Measurements from ENCODE around the gene C11orf87. TPM values are rescaled to one million over a fixed set of nuclear protein-coding genes. Genes with fewer than 3 reads are reported as not detected.

The C11orf87 gene
- total RNA-seq, 3 donors from 2014 or later (not counting 1 experiment from before 2014, with no cell fraction given): not detected

- 18% methylated on average over 45 of the region's 45 CpGs for WGBS (ENCODE audit: insufficient coverage)
- no peak overlapping the region for H3K4me3 ChIP-seq (ENCODE audit: low read length)
- H3K9me3 Mint-ChIP-seq: peaks cover 0 to 2% of the 10 kb centered on the region in 2 donors
- H3K27ac Mint-ChIP-seq: no peak overlapping the region
- no peaks in the 10 kb centered on the region for H3K9me3 ChIP-seq (ENCODE audit: control insufficient read depth, insufficient read depth, low read length)
- no peak for DNase-seq
- H3K4me1 ChIP-seq (ENCODE audit: control insufficient read depth, insufficient read depth, low read length): no peaks in the 10 kb centered on the region
- intact Hi-C loops (cut with micrococcal nuclease): no loop called here
- no peaks in the 10 kb centered on the region for H3K4me1 Mint-ChIP-seq
- H3K27ac ChIP-seq (ENCODE audit: low read length): no peak overlapping the region
- H3K36me3 Mint-ChIP-seq: no peaks in the 10 kb centered on the region
- H3K27me3 ChIP-seq (ENCODE audit: control insufficient read depth, insufficient read depth, low read length): peaks cover 17% of the 10 kb centered on the region
- ATAC-seq: no peak
- no peak overlapping the region for H3K4me3 Mint-ChIP-seq
- H3K27me3 Mint-ChIP-seq (ENCODE audit: low read depth in 2 of 2): peaks cover 26 to 28% of the 10 kb centered on the region in 2 donors
- TF ChIP-seq, protein P1, sequence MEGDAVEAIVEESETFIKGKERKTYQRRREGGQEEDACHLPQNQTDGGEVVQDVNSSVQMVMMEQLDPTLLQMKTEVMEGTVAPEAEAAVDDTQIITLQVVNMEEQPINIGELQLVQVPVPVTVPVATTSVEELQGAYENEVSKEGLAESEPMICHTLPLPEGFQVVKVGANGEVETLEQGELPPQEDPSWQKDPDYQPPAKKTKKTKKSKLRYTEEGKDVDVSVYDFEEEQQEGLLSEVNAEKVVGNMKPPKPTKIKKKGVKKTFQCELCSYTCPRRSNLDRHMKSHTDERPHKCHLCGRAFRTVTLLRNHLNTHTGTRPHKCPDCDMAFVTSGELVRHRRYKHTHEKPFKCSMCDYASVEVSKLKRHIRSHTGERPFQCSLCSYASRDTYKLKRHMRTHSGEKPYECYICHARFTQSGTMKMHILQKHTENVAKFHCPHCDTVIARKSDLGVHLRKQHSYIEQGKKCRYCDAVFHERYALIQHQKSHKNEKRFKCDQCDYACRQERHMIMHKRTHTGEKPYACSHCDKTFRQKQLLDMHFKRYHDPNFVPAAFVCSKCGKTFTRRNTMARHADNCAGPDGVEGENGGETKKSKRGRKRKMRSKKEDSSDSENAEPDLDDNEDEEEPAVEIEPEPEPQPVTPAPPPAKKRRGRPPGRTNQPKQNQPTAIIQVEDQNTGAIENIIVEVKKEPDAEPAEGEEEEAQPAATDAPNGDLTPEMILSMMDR (IDR thresholded peaks at IDR 0.05): no peak
- no peaks in the 10 kb centered on the region for H3K36me3 ChIP-seq (ENCODE audit: control insufficient read depth, insufficient read depth, low read length)
These were observed 1.6 kb downstream of the C11orf87 start for GRCh38 chr11:109423466-109424190.

- no peak overlapping the region for H3K27ac Mint-ChIP-seq
- no peaks in the 10 kb centered on the region for H3K36me3 ChIP-seq (ENCODE audit: control insufficient read depth, insufficient read depth, low read length)
- H3K4me3 ChIP-seq (ENCODE audit: low read length): no peak overlapping the region
- TF ChIP-seq, protein P1 (IDR thresholded peaks at IDR 0.05): no peak
- H3K36me3 Mint-ChIP-seq: no peaks in the 10 kb centered on the region
- peaks cover 0 to 2% of the 10 kb centered on the region in 2 donors for H3K9me3 Mint-ChIP-seq
- no peaks in the 10 kb centered on the region for H3K4me1 ChIP-seq (ENCODE audit: control insufficient read depth, insufficient read depth, low read length)
- H3K4me3 Mint-ChIP-seq: no peak overlapping the region
- H3K27ac ChIP-seq (ENCODE audit: low read length): no peak overlapping the region
- intact Hi-C loops (cut with micrococcal nuclease): no loop called here
- H3K27me3 ChIP-seq (ENCODE audit: control insufficient read depth, insufficient read depth, low read length): peaks cover 17% of the 10 kb centered on the region
- ATAC-seq (no peak), DNase-seq (no peak)
- H3K9me3 ChIP-seq (ENCODE audit: control insufficient read depth, insufficient read depth, low read length): no peaks in the 10 kb centered on the region
- H3K4me1 Mint-ChIP-seq: no peaks in the 10 kb centered on the region
- WGBS (ENCODE audit: insufficient coverage): 8% methylated on average over 8 of the region's 10 CpGs
- peaks cover 20 to 28% of the 10 kb centered on the region in 2 donors for H3K27me3 Mint-ChIP-seq (ENCODE audit: low read depth in 2 of 2)
These were observed 2.9 kb downstream of the C11orf87 start for GRCh38 chr11:109424901-109425300.

GRCh38 chr11:109425554-109425953 is 3.6 kb downstream of the C11orf87 start:
- TF ChIP-seq, protein P1 (IDR thresholded peaks at IDR 0.05): no peak
- Histone ChIP-seq H3K4me3 (ENCODE audit: low read length) (no peak overlapping the region), H3K27ac (ENCODE audit: low read length) (no peak overlapping the region), H3K4me1 (ENCODE audit: control insufficient read depth, insufficient read depth, low read length) (no peaks in the 10 kb centered on the region), H3K36me3 (ENCODE audit: control insufficient read depth, insufficient read depth, low read length) (no peaks in the 10 kb centered on the region), H3K9me3 (ENCODE audit: control insufficient read depth, insufficient read depth, low read length) (no peaks in the 10 kb centered on the region), H3K27me3 (ENCODE audit: control insufficient read depth, insufficient read depth, low read length) (peaks cover 17% of the 10 kb centered on the region)
- DNase-seq (no peak), ATAC-seq (no peak)
- Mint-ChIP-seq H3K27me3 (ENCODE audit: low read depth in 2 of 2) (peaks cover 20 to 28% of the 10 kb centered on the region in 2 donors), H3K4me3 (no peak overlapping the region), H3K27ac (no peak overlapping the region), H3K9me3 (peaks cover 0 to 2% of the 10 kb centered on the region in 2 donors), H3K36me3 (no peaks in the 10 kb centered on the region), H3K4me1 (no peaks in the 10 kb centered on the region)
- intact Hi-C loops (cut with micrococcal nuclease): no loop called here
- 80% methylated on average over 1 of the region's 2 CpGs for WGBS (ENCODE audit: insufficient coverage)
